ENCODE measurements around the gene SLC5A7.

The SLC5A7 gene

DNA sequence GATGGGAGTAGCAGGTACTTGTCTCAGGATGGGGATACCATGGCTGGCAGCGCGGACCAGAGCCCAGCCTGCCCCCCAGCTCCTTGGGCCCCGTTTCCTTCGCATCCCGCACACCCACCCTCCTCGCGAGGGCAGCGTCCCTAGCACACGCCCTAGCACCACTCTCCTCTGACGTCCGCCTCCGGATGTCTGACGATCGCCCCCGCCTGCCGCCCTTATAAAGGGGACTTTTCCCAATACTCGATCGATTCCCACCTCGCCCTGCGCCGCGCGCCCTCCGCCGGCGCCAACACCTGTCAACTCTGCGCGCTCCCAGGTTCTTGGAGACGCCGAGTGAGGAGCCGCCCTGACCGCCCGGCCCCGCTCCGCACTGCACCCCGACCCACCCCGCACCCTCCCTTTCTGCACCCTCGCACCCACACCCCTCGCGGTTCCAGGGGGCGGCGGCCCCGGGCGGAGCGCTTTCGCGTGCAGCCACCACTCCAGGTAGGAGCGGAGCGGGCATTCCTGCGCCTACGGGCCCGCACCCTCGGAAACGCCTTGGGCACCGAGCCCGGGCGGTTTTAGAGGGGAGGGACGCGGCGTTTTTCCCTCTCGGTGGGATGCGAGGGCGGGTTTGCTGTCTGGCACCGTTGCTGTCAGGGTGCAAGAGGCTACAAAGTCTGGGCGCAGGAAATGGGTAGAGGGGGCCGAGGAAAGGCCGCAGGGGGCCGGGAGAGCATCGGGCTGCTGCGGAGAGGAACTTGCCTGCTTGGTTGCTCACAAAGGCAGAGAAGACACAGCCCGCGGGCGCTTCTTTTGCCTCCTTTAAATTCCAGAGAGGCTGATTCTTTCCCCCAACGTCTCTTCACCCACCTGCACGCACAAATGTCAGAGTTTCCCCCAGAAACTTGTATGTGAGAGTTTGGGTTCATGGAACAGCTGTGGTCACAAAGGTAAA, at the start of gene SLC5A7:
Gene SLC5A7, plus strand, starts transcription at position 247 of the 940 bp plus-strand sequence. CDS start 1,632 bp downstream, outside the sequence.
- TF ChIP-seq, protein P1, sequence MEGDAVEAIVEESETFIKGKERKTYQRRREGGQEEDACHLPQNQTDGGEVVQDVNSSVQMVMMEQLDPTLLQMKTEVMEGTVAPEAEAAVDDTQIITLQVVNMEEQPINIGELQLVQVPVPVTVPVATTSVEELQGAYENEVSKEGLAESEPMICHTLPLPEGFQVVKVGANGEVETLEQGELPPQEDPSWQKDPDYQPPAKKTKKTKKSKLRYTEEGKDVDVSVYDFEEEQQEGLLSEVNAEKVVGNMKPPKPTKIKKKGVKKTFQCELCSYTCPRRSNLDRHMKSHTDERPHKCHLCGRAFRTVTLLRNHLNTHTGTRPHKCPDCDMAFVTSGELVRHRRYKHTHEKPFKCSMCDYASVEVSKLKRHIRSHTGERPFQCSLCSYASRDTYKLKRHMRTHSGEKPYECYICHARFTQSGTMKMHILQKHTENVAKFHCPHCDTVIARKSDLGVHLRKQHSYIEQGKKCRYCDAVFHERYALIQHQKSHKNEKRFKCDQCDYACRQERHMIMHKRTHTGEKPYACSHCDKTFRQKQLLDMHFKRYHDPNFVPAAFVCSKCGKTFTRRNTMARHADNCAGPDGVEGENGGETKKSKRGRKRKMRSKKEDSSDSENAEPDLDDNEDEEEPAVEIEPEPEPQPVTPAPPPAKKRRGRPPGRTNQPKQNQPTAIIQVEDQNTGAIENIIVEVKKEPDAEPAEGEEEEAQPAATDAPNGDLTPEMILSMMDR (IDR thresholded peaks at IDR 0.05; ENCODE audit: extremely low read depth, insufficient read depth, missing control alignments) = no peak
- DNase-seq (ENCODE audit: low spot score) = no peak
- in situ Hi-C loops (cut with MboI; ENCODE audit: low pct_unique_long_range_greater_than_20kb, low sequenced_read_pairs, unreplicated experiment) = no loop called here

DNA sequence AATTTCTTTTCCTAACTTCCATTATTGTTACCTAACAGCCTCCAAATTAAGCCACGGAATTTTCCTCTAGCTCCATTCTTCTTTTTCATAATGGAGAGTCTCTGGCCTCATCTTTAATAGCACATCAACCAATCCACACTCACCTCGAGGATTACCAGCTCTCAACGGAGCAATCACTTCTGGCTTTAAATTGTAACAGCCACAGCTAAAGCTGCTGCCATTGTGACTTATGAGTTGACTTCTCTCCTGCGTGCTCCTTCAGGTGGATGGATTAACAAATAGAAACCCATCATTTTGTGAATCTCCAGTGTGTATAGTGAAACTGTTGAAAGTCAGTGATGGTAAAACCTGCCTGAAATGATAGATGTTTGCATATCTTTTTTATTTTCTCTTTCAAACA, 24.9 kb upstream of the SLC5A7 start:
- DNase-seq (ENCODE audit: low spot score) = no peak
- TF ChIP-seq, protein P1 (IDR thresholded peaks at IDR 0.05; ENCODE audit: extremely low read depth, insufficient read depth, missing control alignments) = no peak
- in situ Hi-C loops (cut with MboI; ENCODE audit: low pct_unique_long_range_greater_than_20kb, low sequenced_read_pairs, unreplicated experiment) = no loop called here

DNA sequence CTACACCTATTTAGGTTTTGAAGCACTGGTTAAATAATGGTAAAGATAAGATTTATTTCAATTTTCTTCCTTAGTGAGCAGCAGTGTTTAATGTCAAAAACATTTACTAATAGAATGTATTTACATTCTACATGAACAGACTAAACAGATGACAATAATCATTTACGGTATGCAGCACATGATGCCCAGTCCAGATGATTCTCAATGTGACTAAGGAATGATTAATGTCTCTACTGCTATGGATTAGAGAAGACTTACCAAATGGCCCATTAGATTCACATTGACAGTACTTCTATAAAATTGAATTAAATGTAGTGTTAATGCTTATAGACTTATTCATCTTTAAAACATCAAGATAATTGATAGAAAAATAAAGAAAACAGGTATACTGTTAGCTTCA, 22.1 kb upstream of the SLC5A7 start:
- in situ Hi-C loops (cut with MboI; ENCODE audit: low pct_unique_long_range_greater_than_20kb, low sequenced_read_pairs, unreplicated experiment) = no loop called here
- TF ChIP-seq, protein P1 (IDR thresholded peaks at IDR 0.05; ENCODE audit: extremely low read depth, insufficient read depth, missing control alignments) = no peak
- no peak for DNase-seq (ENCODE audit: low spot score)

DNA sequence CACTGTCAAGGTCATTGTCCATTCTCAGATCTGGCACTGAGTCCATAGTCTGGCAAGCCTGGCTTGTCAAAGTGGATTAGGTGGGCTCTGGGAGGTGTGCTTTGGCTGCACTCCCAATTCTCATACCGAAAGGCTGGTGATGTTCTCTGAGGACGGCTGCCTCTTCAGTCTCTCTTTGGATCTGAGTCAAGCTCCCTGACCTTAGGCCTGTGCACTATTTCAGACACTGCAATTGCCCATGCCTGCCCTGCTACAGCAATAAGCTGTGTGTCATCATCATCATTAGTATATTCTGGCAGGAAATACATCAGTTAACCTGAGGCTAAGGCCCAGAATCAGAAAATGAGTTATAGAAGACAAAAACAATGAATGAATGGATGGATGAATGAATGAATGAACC, 1.6 kb upstream of the SLC5A7 start:
- TF ChIP-seq, protein P1 (IDR thresholded peaks at IDR 0.05; ENCODE audit: extremely low read depth, insufficient read depth, missing control alignments) = no peak
- DNase-seq (ENCODE audit: low spot score) = no peak
- in situ Hi-C loops (cut with MboI; ENCODE audit: low pct_unique_long_range_greater_than_20kb, low sequenced_read_pairs, unreplicated experiment) = no loop called here

- in situ Hi-C loops (cut with MboI; ENCODE audit: low pct_unique_long_range_greater_than_20kb, low sequenced_read_pairs, unreplicated experiment) = no loop called here
- TF ChIP-seq, protein P1 (IDR thresholded peaks at IDR 0.05; ENCODE audit: extremely low read depth, insufficient read depth, missing control alignments) = no peak
- DNase-seq (ENCODE audit: low spot score) = no peak
These were observed 1.8 kb downstream of the SLC5A7 start for GRCh38 chr2:107988108-107988507.

DNA sequence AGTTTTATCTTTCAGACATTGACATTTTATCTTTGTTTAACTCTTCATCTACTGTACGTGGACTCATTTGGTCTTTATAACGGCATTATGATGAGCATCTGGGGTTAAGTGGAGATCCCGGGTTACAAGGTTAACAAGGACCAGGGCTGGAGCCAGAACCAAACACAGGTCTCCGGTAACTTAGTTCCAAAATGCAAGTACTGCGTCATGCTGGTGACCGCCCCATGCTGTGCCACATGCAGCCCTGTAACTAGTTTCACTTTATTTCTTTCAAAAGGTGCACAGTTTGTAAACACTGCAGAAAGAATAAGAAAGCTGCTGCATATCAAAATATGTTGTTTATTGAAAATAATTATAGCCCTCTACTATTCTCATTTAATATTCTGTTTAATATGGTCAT, 3.1 kb downstream of the SLC5A7 start:
- in situ Hi-C loops (cut with MboI; ENCODE audit: low pct_unique_long_range_greater_than_20kb, low sequenced_read_pairs, unreplicated experiment) = no loop called here

More for the DNA sequence above, 3.1 kb downstream of the SLC5A7 start:
- TF ChIP-seq, protein P1 (IDR thresholded peaks at IDR 0.05; ENCODE audit: extremely low read depth, insufficient read depth, missing control alignments) = no peak
- no peak for DNase-seq (ENCODE audit: low spot score)
